GM12892 (cell line): ENCODE results near the gene ZGPAT.

ENCODE experiments used
- DNase-seq: peaks from one replicate; pipeline ENCODE4 v3.0.0; 2011; ENCODE audit not compliant: insufficient read length
- FAIRE-seq: peaks from 2 replicates; lab custom pipeline; 2011; peaks lifted over from hg19 to GRCh38; lab: Jason Lieb, UNC
- POLR2A ChIP-seq: IDR thresholded peaks from 2 replicates; pipeline ENCODE4 v1.6.1; 2011; ENCODE audit warnings: low read depth, low read length, control low read depth
- POLR2AphosphoS5 ChIP-seq: IDR thresholded peaks from 2 replicates; pipeline ENCODE4 v1.6.1; 2011; ENCODE audit warnings: low read depth, low read length, control low read depth
- TAF1 ChIP-seq: IDR thresholded peaks from 2 replicates; pipeline ENCODE4 v1.6.1; 2011; ENCODE audit warnings: low read depth, mild to moderate bottlenecking, control low read depth, low read length, borderline replicate concordance

ZGPAT gene

DNA sequence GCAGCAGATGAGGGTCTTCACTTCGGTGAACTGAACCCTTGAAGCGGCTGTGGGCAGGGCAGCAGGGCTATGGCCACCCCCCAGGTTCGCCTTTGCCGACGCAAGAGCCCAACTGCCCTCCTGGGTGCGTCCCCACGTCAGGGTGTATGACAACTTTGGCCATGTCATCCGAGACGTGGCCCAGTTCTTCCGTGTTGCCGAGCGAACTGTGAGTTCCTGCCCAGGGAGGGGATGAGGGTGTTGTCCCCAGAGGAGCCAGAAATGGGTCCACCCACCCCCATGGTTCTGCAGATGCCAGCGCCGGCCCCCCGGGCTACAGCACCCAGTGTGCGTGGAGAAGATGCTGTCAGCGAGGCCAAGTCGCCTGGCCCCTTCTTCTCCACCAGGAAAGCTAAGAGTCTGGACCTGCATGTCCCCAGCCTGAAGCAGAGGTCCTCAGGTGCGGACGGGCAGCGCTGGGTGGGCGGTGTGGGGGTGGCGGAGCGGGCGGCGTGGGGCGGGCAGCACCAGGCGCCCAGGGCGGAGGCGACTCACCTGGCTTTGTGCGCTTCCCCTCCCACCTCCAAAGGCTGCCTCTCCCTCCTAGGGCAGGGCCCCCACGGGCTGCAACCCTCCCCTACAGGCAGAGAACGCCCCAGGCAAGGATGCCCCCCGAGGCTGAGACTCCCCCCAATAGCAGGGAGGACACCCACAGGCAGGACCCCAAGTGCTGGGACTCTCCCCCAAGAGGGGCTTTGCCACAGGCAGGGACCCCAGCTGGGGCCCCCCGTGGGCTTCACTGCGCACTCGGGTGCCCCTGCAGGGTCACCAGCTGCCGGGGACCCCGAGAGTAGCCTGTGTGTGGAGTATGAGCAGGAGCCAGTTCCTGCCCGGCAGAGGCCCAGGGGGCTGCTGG, 17.6 kb upstream of the ZGPAT start:
- DNase-seq = no peak
- no peak for FAIRE-seq
- TF ChIP-seq POLR2AphosphoS5 (no peak), POLR2A (no peak), TAF1 (no peak)

GRCh38 chr20:63690898-63691710, 16.7 kb upstream of the ZGPAT start:
- TF ChIP-seq POLR2A (no peak), TAF1 (no peak)
- no peak for DNase-seq
- FAIRE-seq = no peak

- no peak for TF ChIP-seq TAF1
- no peak for TF ChIP-seq POLR2A
- no peak for TF ChIP-seq POLR2AphosphoS5
- DNase-seq (no peak), FAIRE-seq (no peak)
Observed at GRCh38 chr20:63691711-63692435, 16.0 kb upstream of the ZGPAT start.

DNA sequence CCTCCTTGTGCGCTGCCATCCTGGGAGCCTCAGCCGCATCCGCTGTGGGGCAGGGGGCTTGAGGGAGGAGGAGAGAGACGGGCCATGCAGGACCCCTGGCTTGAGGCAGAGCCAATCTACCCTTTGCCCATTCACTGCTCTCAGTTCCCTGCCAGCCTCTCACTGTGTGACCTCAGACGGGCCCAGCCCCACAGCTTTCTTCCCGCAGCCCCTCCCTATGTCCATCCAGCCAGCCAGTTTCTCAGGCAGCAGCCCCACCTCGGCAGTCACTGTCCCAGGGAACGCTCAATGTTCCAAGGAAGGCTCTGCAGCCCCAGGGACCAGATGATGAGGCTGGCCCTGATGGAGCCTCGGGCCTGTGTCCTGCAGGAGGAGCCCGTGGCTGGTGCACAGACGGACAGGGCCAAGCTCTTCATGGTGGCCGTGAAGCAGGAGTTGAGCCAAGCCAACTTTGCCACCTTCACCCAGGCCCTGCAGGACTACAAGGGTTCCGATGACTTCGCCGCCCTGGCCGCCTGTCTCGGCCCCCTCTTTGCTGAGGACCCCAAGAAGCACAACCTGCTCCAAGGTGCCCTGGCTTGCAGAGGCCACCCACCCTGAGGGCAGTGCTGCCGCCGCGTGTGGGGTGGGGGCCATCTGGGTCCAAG, 15.3 kb upstream of the ZGPAT start:
- TF ChIP-seq POLR2A = no peak
- TF ChIP-seq POLR2AphosphoS5 = no peak
- no peak for TF ChIP-seq TAF1
- no peak for FAIRE-seq
- no peak for DNase-seq

DNA sequence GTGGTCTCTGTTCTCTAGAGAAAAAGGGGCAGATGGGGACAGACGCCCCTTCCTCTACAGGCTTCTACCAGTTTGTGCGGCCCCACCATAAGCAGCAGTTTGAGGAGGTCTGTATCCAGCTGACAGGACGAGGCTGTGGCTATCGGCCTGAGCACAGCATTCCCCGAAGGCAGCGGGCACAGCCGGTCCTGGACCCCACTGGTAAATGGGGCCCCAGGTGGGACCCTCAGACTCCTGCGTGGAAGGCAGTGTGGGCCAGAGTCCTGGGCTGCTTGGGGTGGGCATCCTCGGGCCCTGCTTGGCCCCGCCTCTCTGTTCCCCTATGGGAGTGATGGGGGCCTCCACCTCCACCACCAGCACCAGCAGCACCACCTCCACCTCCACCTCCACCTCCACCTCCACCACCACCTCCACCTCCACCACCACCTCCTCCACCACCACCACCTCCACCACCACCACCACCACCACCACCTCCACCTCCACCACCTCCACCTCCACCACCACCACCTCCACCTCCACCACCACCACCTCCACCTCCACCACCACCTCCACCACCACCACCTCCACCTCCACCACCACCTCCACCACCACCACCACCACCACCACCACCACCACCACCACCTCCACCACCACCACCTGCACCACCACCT, 14.6 kb upstream of the ZGPAT start:
- TF ChIP-seq POLR2AphosphoS5 = no peak
- no peak for TF ChIP-seq TAF1
- no peak for TF ChIP-seq POLR2A
- FAIRE-seq (peak; percentile 17), DNase-seq (no peak)

GRCh38 chr20:63693733-63694583, 13.9 kb upstream of the ZGPAT start:
- no peak for DNase-seq
- FAIRE-seq = no peak

GRCh38 chr20:63694584-63695423, 13.0 kb upstream of the ZGPAT start:
- peak; percentile 19 for DNase-seq
- no peak for TF ChIP-seq POLR2A
- no peak for TF ChIP-seq TAF1
- TF ChIP-seq POLR2AphosphoS5 = no peak
- FAIRE-seq = no peak

More at GRCh38 chr20:63693733-63694583, 13.9 kb upstream of the ZGPAT start:
- no peak for TF ChIP-seq TAF1
- no peak for TF ChIP-seq POLR2AphosphoS5
- no peak for TF ChIP-seq POLR2A

DNA sequence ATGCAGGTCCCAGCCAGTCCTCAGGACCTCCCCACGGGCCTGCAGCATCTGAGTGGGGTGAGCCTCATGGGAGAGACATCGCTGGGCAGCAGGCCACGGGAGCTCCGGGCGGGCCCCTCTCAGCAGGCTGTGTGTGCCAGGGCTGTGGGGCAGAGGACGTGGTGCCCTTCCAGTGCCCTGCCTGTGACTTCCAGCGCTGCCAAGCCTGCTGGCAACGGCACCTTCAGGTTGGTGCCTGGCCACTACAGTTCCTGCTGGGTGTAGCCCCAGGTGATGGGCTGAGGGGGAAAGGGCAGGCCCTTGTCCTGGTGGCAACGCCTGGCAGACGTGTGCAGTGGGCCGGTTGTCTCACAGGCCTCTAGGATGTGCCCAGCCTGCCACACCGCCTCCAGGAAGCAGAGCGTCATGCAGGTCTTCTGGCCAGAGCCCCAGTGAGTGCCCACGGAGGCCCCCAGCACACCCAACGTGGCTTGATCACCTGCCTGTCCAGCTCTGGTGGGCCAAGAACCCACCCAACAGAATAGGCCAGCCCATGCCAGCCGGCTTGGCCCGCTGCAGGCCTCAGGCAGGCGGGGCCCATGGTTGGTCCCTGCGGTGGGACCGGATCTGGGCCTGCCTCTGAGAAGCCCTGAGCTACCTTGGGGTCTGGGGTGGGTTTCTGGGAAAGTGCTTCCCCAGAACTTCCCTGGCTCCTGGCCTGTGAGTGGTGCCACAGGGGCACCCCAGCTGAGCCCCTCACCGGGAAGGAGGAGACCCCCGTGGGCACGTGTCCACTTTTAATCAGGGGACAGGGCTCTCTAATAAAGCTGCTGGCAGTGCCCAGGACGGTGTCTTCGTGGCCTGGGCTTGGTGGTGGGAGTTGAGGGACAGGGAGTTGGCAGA, 12.2 kb upstream of the ZGPAT start:
- TF ChIP-seq POLR2A = no peak
- TF ChIP-seq POLR2AphosphoS5 = no peak; the same call in 1 of the 2 replicates
- TF ChIP-seq TAF1 = no peak
- DNase-seq (peak; percentile 22), FAIRE-seq (no peak)
